H1 (cell line): Measurements from ENCODE around the gene PSMD12. TPM values are rescaled to one million over a fixed set of nuclear protein-coding genes. Genes with fewer than 3 reads are reported as not detected.

ENCODE experiments used
- CTCF ChIA-PET: fragments of 300-600 bp; sonication (Branson Sonifier 250); formaldehyde crosslinking; loops from one replicate; lab custom pipeline; 2021; ENCODE audit not compliant: partially characterized antibody; lab: Charles Lee
- POLR2A ChIA-PET: fragments of 300-600 bp; sonication (Branson Sonifier 250); formaldehyde crosslinking; loops from one replicate; lab custom pipeline; 2021; ENCODE audit warnings: inconsistent platforms; ENCODE audit not compliant: partially characterized antibody; lab: Charles Lee
- DNase-seq, 2 experiments: peaks; one replicate each; pipeline versions ENCODE4 v3.0.0 to v3.0.0-alpha.2; 2010 to 2022; ENCODE audit warnings: low spot score in 2 of 2, low read depth in 1 of 2, mixed read lengths in 1 of 2
- FAIRE-seq: peaks from 2 replicates; lab custom pipeline; 2011; peaks lifted over from hg19 to GRCh38; lab: Jason Lieb, UNC
- H2AFZ ChIP-seq: 2 replicates; pipeline ENCODE4 v1.8.1; 2012; ENCODE audit warnings: low read length, inconsistent platforms
- H2AK5ac ChIP-seq: 2 replicates; pipeline ENCODE4 v1.6.1; 2013; ENCODE audit warnings: low read depth, low read length
- H2BK120ac ChIP-seq: replicated peaks from 2 replicates; pipeline ENCODE3; 2013; ENCODE audit warnings: low read depth, low read length, inconsistent platforms
- H2BK12ac ChIP-seq: 2 replicates; pipeline ENCODE4 v1.6.1; 2013; ENCODE audit warnings: low read depth, low read length
- H2BK15ac ChIP-seq: 2 replicates; pipeline ENCODE4 v1.6.1; 2013; ENCODE audit warnings: low read length
- H2BK20ac ChIP-seq: 2 replicates; pipeline ENCODE4 v1.6.1; 2013; ENCODE audit warnings: low read length
- H2BK5ac ChIP-seq: 2 replicates; pipeline ENCODE4 v1.6.1; 2013; ENCODE audit warnings: low read depth, low read length
- H3K14ac ChIP-seq: 2 replicates; pipeline ENCODE4 v1.6.1; 2013; ENCODE audit warnings: inconsistent platforms; ENCODE audit not compliant: insufficient read length
- H3K18ac ChIP-seq: 2 replicates; pipeline ENCODE4 v1.6.1; 2013; ENCODE audit warnings: low read length; ENCODE audit errors: extremely low read depth
- H3K23ac ChIP-seq: 2 replicates; pipeline ENCODE4 v1.6.1; 2013; ENCODE audit warnings: inconsistent platforms; ENCODE audit not compliant: insufficient read length
- H3K23me2 ChIP-seq: 2 replicates; pipeline ENCODE4 v1.6.1; 2013; ENCODE audit warnings: low read depth, low read length
- H3K27ac ChIP-seq: 2 replicates; pipeline ENCODE4 v1.6.1; 2011; ENCODE audit warnings: low read depth, low read length, inconsistent platforms
- H3K27me3 ChIP-seq, 4 experiments: replicated peaks in 1 of 4; 1 replicate in 1 of 4; 2 replicates in 3 of 4; pipeline versions ENCODE4 v1.6.1 to v1.8.1; 2011 to 2013; ENCODE audit warnings: low read length in 3 of 4, mild to moderate bottlenecking in 3 of 4, inconsistent platforms in 2 of 4, mixed read lengths in 2 of 4, moderate library complexity in 1 of 4; ENCODE audit not compliant: control insufficient read depth in 3 of 4, insufficient read depth in 3 of 4; ENCODE audit errors: extremely low read depth in 1 of 4
- H3K36me3 ChIP-seq, 4 experiments: 2 replicates each; pipeline versions ENCODE4 v1.6.1 to v1.8.1; 2011 to 2013; ENCODE audit warnings: mild to moderate bottlenecking in 4 of 4, low read length in 3 of 4, moderate library complexity in 2 of 4, control low read depth in 1 of 4, inconsistent platforms in 1 of 4; ENCODE audit not compliant: insufficient read depth in 4 of 4, control insufficient read depth in 2 of 4
- H3K4ac ChIP-seq: replicated peaks from 2 replicates; pipeline ENCODE3; 2013; ENCODE audit warnings: low read length, low read depth, mixed read lengths, inconsistent platforms; ENCODE audit not compliant: insufficient read length
- H3K4me1 ChIP-seq, 4 experiments: replicated peaks in 1 of 4; 1 replicate in 1 of 4; 2 replicates in 3 of 4; pipeline versions ENCODE4 v1.6.1 to v1.8.1; 2011 to 2013; ENCODE audit warnings: low read length in 3 of 4, inconsistent platforms in 2 of 4, mixed read lengths in 1 of 4; ENCODE audit not compliant: insufficient read depth in 4 of 4, control insufficient read depth in 3 of 4
- H3K4me2 ChIP-seq, 2 experiments: 2 replicates each; pipeline versions ENCODE4 v1.6.1 to v1.8.1; 2011 to 2013; ENCODE audit warnings: low read depth in 2 of 2, low read length in 2 of 2, control low read depth in 1 of 2, inconsistent platforms in 1 of 2, mild to moderate bottlenecking in 1 of 2; ENCODE audit not compliant: insufficient read depth in 1 of 2
- H3K4me3 ChIP-seq, 4 experiments: fragments of 200-600, 300-600 bp in 1 of 4; sonication (generic), shearing (Covaris generic), sonication (Bioruptor Twin) in 1 of 4; 2 replicates each; pipeline versions ENCODE4 v1.5.1 to v1.8.1; 2011 to 2016; ENCODE audit warnings: low read length in 4 of 4, low read depth in 3 of 4, control low read depth in 2 of 4, inconsistent platforms in 2 of 4, mild to moderate bottlenecking in 2 of 4, mixed read lengths in 1 of 4, moderate library complexity in 1 of 4; ENCODE audit not compliant: insufficient read depth in 2 of 4; ENCODE audit errors: extremely low read depth in 1 of 4
- H3K56ac ChIP-seq: replicated peaks from 2 replicates; pipeline ENCODE3; 2013; ENCODE audit warnings: low read depth, mild to moderate bottlenecking, mixed read lengths, low read length, inconsistent platforms; ENCODE audit not compliant: insufficient read length
- H3K79me1 ChIP-seq: 2 replicates; pipeline ENCODE4 v1.6.1; 2013; ENCODE audit warnings: low read depth, low read length, control low read depth
- H3K79me2 ChIP-seq, 2 experiments: 2 replicates each; pipeline versions ENCODE4 v1.6.1 to v1.8.1; 2012 to 2013; ENCODE audit warnings: low read length in 2 of 2, mild to moderate bottlenecking in 2 of 2, inconsistent platforms in 1 of 2; ENCODE audit not compliant: insufficient read depth in 2 of 2, control insufficient read depth in 1 of 2
- H3K9ac ChIP-seq, 4 experiments: replicated peaks in 1 of 4; 1 replicate in 1 of 4; 2 replicates in 3 of 4; pipeline versions ENCODE4 v1.6.1 to v1.8.1; 2011 to 2013; ENCODE audit warnings: low read depth in 3 of 4, low read length in 3 of 4, control low read depth in 2 of 4, mild to moderate bottlenecking in 2 of 4, moderate library complexity in 2 of 4, inconsistent platforms in 1 of 4; ENCODE audit errors: extremely low read depth in 1 of 4
- H3K9me3 ChIP-seq, 2 experiments: 2 replicates each; pipeline versions ENCODE4 v1.6.1 to v1.8.1; 2012 to 2013; ENCODE audit warnings: mild to moderate bottlenecking in 2 of 2, moderate library complexity in 2 of 2, control low read depth in 1 of 2, inconsistent platforms in 1 of 2, low read depth in 1 of 2, low read length in 1 of 2, mixed read lengths in 1 of 2; ENCODE audit not compliant: insufficient read depth in 2 of 2
- H4K20me1 ChIP-seq, 2 experiments: replicated peaks in 1 of 2; 2 replicates each; pipeline versions ENCODE3 to v1.8.1; 2011 to 2013; ENCODE audit warnings: inconsistent platforms in 2 of 2, low read length in 2 of 2, mild to moderate bottlenecking in 1 of 2; ENCODE audit not compliant: insufficient read depth in 2 of 2, control insufficient read depth in 1 of 2
- H4K5ac ChIP-seq: 2 replicates; pipeline ENCODE4 v1.6.1; 2013; ENCODE audit warnings: low read length, low read depth, mixed read lengths, inconsistent platforms; ENCODE audit not compliant: insufficient read length
- H4K8ac ChIP-seq: 2 replicates; pipeline ENCODE4 v1.8.0; 2013; ENCODE audit warnings: mild to moderate bottlenecking, moderate library complexity, low read length, inconsistent platforms; ENCODE audit not compliant: insufficient read depth; ENCODE audit errors: extremely low read depth
- H4K91ac ChIP-seq: replicated peaks from 2 replicates; pipeline ENCODE3; 2013; ENCODE audit warnings: low read length, mixed read lengths, inconsistent platforms; ENCODE audit not compliant: insufficient read length
- BRCA1 ChIP-seq: IDR thresholded peaks from 2 replicates; pipeline ENCODE4 v1.6.1; 2012; ENCODE audit warnings: low read depth, low read length, improper control_type of control experiment
- CBX5 ChIP-seq: fragments of 300-800, 300-1000 bp; sonication (generic); IDR thresholded peaks from 2 replicates; pipeline ENCODE4 v1.7.1; 2016; ENCODE audit warnings: antibody characterized with exemption, low read length, low read depth
- E2F6 ChIP-seq: IDR thresholded peaks from 2 replicates; pipeline ENCODE4 v1.6.1; 2012; ENCODE audit warnings: inconsistent platforms
- HDAC6 ChIP-seq: IDR thresholded peaks from one replicate; pipeline ENCODE4 v1.7.1; 2012; ENCODE audit warnings: low read depth, mild to moderate bottlenecking, inconsistent platforms, low read length, moderate library complexity
- KDM4A ChIP-seq: IDR thresholded peaks from one replicate; pipeline ENCODE4 v1.7.1; 2012; ENCODE audit warnings: low read depth, mild to moderate bottlenecking, moderate library complexity, low read length, inconsistent platforms; ENCODE audit not compliant: severe bottlenecking
- PHF8 ChIP-seq: fragments of 200-600 bp; sonication (generic); conservative IDR thresholded peaks from 2 replicates; pipeline ENCODE4 v1.7.1; 2012; ENCODE audit warnings: low read depth, mild to moderate bottlenecking, inconsistent platforms, low read length, moderate library complexity
- POLR2AphosphoS5 ChIP-seq: IDR thresholded peaks from 2 replicates; pipeline ENCODE4 v1.6.1; 2011; ENCODE audit warnings: low read depth, low read length
- POU5F1 ChIP-seq: IDR thresholded peaks from 2 replicates; pipeline ENCODE4 v1.6.1; 2011; ENCODE audit warnings: low read depth, mild to moderate bottlenecking, low read length, moderate library complexity
- RXRA ChIP-seq: IDR thresholded peaks from 2 replicates; pipeline ENCODE4 v1.6.1; 2011; ENCODE audit warnings: low read depth, mild to moderate bottlenecking, low read length, moderate library complexity; ENCODE audit not compliant: insufficient read depth
- SP2 ChIP-seq: IDR thresholded peaks from 2 replicates; pipeline ENCODE4 v1.6.1; 2012; ENCODE audit warnings: mild to moderate bottlenecking, low read length, inconsistent platforms
- TAF1 ChIP-seq: IDR thresholded peaks from 2 replicates; pipeline ENCODE4 v1.6.1; 2011; ENCODE audit warnings: mild to moderate bottlenecking, low read depth, low read length
- TBP ChIP-seq: IDR thresholded peaks from 2 replicates; pipeline ENCODE4 v1.6.1; 2011; ENCODE audit warnings: low read depth, low read length, improper control_type of control experiment
- ZNF274 ChIP-seq: IDR thresholded peaks from 2 replicates; pipeline ENCODE4 v1.7.0; 2012; ENCODE audit warnings: low read length, borderline replicate concordance; ENCODE audit errors: extremely low read depth
- WGBS, 2 experiments: shearing (Covaris generic) in 1 of 2; methylation state at CpG; one replicate each; pipeline versions ENCODE4 v1.1.6 to v1.1.7; 2013 to 2015; ENCODE audit warnings: low lambda C conversion rate in 2 of 2, mixed read lengths in 2 of 2, inconsistent platforms in 1 of 2, low coverage in 1 of 2, missing lambda C conversion rate in 1 of 2; ENCODE audit not compliant: insufficient replicate concordance in 2 of 2, insufficient coverage in 1 of 2, insufficient read length in 1 of 2; ENCODE audit errors: extremely low coverage in 1 of 2, missing lambda C conversion rate in 1 of 2; 5-methylcytosine and 5-hydroxymethylcytosine counted together
- polyA plus RNA-seq, 7 experiments: library from polyadenylated mRNA; depleted of rRNA in 3 of 7; stranded (reverse) in 5 of 7; unstranded in 2 of 7; fragments of >200 nt in 5 of 7; fragments of 200-250 nt in 2 of 7; gene quantifications; 1 replicate in 5 of 7; 2 replicates in 1 of 7; 4 replicates in 1 of 7; pipeline versions ENCODE4 v1.2.1 to v1.2.3, GENCODE V29; 2011 to 2013; ENCODE audit warnings: missing spikeins in 2 of 7, mixed read lengths in 2 of 7
- total RNA-seq: library from RNA; stranded (reverse); fragmentation: NEBNext Ultra II Directional; extraction: Animal tissue kit (Norgen Biotek cat#: 25700); gene quantifications from 2 replicates; pipeline ENCODE4 v1.2.1, GENCODE V29; 2021
- TF ChIP-seq, protein P1 (sequence below): IDR thresholded peaks from 2 replicates; pipeline ENCODE4 v1.6.1; 2011; ENCODE audit warnings: low read depth, mild to moderate bottlenecking, low read length; ENCODE audit not compliant: insufficient read depth

PSMD12 gene
- total and polyA plus RNA-seq, 2 of the 8 experiments (the other 6 are each of a cell fraction or from before 2014, with no cell fraction given) = 14.0 to 82.4 TPM

GRCh38 chr17:67414559-67414958 lies 48.2 kb upstream of the PSMD12 start:
- no peak overlapping the region for H3K9ac ChIP-seq
- no peak overlapping the region for H2BK20ac ChIP-seq
- no peaks in the 10 kb centered on the region for H3K23me2 ChIP-seq
- no peak overlapping the region for H3K14ac ChIP-seq
- H2BK15ac ChIP-seq = no peak overlapping the region
- POLR2A ChIA-PET = no interaction called here
- H3K18ac ChIP-seq = no peak overlapping the region
- no peak overlapping the region for H3K56ac ChIP-seq
- peaks cover 4 to 5% of the 10 kb centered on the region in 2 experiments; a peak in 2 of 4 replicates for H3K9me3 ChIP-seq
- no peak overlapping the region for H4K8ac ChIP-seq
- H2BK120ac ChIP-seq = no peak overlapping the region
- FAIRE-seq (no peak), DNase-seq (no peak)
- no peak overlapping the region for H4K91ac ChIP-seq
- no peak overlapping the region for H4K5ac ChIP-seq
- no peaks in the 10 kb centered on the region for H4K20me1 ChIP-seq
- no peak overlapping the region for H3K27ac ChIP-seq
- no peaks in the 10 kb centered on the region; a peak in 1 of 8 replicates for H3K36me3 ChIP-seq
- H2AFZ ChIP-seq = no peak overlapping the region
- no peak overlapping the region for H3K23ac ChIP-seq
- no peaks in the 10 kb centered on the region for H3K4me1 ChIP-seq
- no peak overlapping the region for H2BK5ac ChIP-seq
- no peak overlapping the region for H2BK12ac ChIP-seq
- CTCF ChIA-PET = no interaction called here
- no peak overlapping the region for H3K4me2 ChIP-seq
- H3K79me1 ChIP-seq = peaks cover 6% of the 10 kb centered on the region
- H2AK5ac ChIP-seq = no peak overlapping the region
- no peaks in the 10 kb centered on the region for H3K27me3 ChIP-seq
- 93% methylated on average over 2 of the region's 2 CpGs; no CpG with 5 or more reads in 1 of the 2 experiments for WGBS, 2 experiments
- peaks cover 13 to 79% of the 10 kb centered on the region in 2 experiments for H3K79me2 ChIP-seq
- no peak overlapping the region for H3K4ac ChIP-seq
- H3K4me3 ChIP-seq = no peak overlapping the region
- TF ChIP-seq PHF8 = no peak
- no peak for TF ChIP-seq HDAC6
- no peak for TF ChIP-seq E2F6
- no peak for TF ChIP-seq CBX5
- TF ChIP-seq POLR2AphosphoS5 = no peak
- TF ChIP-seq ZNF274 = no peak
- no peak for TF ChIP-seq KDM4A
- TF ChIP-seq, protein P1, sequence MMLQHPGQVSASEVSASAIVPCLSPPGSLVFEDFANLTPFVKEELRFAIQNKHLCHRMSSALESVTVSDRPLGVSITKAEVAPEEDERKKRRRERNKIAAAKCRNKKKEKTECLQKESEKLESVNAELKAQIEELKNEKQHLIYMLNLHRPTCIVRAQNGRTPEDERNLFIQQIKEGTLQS = no peak
- no peak for TF ChIP-seq RXRA
- TF ChIP-seq BRCA1 = no peak
- no peak for TF ChIP-seq SP2
- no peak for TF ChIP-seq POU5F1
- TF ChIP-seq TBP = no peak
- no peak for TF ChIP-seq TAF1
